Liver (tissue), 9 donors: ENCODE results near the gene POM121C. TPM values are rescaled to one million over a fixed set of nuclear protein-coding genes. Genes with fewer than 3 reads are reported as not detected.
"Not testable (repeated sequence)": the region's sequence is repeated elsewhere in the genome, so short reads cannot be mapped to it uniquely, and the experiment has no call there.

ENCODE experiments used
- DNase-seq: peaks from one replicate; pipeline ENCODE4 v3.0.0-alpha.2; 2017; ENCODE audit warnings: low spot score
- H3K27ac ChIP-seq, 2 donors: one replicate each; pipeline ENCODE4 v1.7.0; 2013; ENCODE audit warnings: inconsistent platforms in 2 of 2, low read length in 2 of 2, control low read depth in 1 of 2, low read depth in 1 of 2, mild to moderate bottlenecking in 1 of 2
- H3K27me3 ChIP-seq, 4 donors: one replicate each; pipeline versions ENCODE4 v1.6.1 to v1.7.0; 2013; ENCODE audit warnings: low read length in 3 of 4, inconsistent platforms in 1 of 4, mild to moderate bottlenecking in 1 of 4, moderate library complexity in 1 of 4; ENCODE audit not compliant: control insufficient read depth in 4 of 4, insufficient read depth in 4 of 4
- H3K36me3 ChIP-seq, 4 donors: one replicate each; pipeline versions ENCODE4 v1.6.1 to v1.7.0; 2013; ENCODE audit warnings: low read length in 3 of 4, mild to moderate bottlenecking in 3 of 4, low read depth in 1 of 4, moderate library complexity in 1 of 4; ENCODE audit not compliant: control insufficient read depth in 4 of 4, insufficient read depth in 3 of 4
- H3K4me1 ChIP-seq, 4 donors: one replicate each; pipeline versions ENCODE4 v1.6.1 to v1.7.0; 2013; ENCODE audit warnings: low read length in 3 of 4, mild to moderate bottlenecking in 3 of 4, moderate library complexity in 1 of 4; ENCODE audit not compliant: control insufficient read depth in 4 of 4, insufficient read depth in 4 of 4
- H3K4me3 ChIP-seq, 3 donors: one replicate each; pipeline versions ENCODE4 v1.6.1 to v1.7.0; 2013; ENCODE audit warnings: low read length in 3 of 3, control low read depth in 1 of 3, low read depth in 1 of 3, mild to moderate bottlenecking in 1 of 3
- H3K9ac ChIP-seq, 2 donors: one replicate each; pipeline ENCODE4 v1.7.0; 2013; ENCODE audit warnings: low read length in 2 of 2, mild to moderate bottlenecking in 2 of 2, moderate library complexity in 2 of 2, control low read depth in 1 of 2, low read depth in 1 of 2
- H3K9me3 ChIP-seq, 4 donors: one replicate each; pipeline versions ENCODE4 v1.6.1 to v1.7.0; 2013; ENCODE audit warnings: low read length in 3 of 4; ENCODE audit not compliant: control insufficient read depth in 4 of 4
- WGBS: extraction: QIAGEN DNeasy Blood & Tissue Kit; methylation state at CpG from one replicate; pipeline ENCODE4 v1.1.7; 2013; 5-methylcytosine and 5-hydroxymethylcytosine counted together
- polyA plus RNA-seq, 2 donors: library from polyadenylated mRNA; stranded (reverse) in 1 of 2; unstranded in 1 of 2; fragments of 200-250 nt in 1 of 2; fragments of >200 nt in 1 of 2; fragmentation: Nextera tagmentation in 1 of 2; extraction: Ambion mirVana in 1 of 2; gene quantifications; one replicate each; pipeline versions ENCODE4 v1.2.1 to v1.2.3, GENCODE V29; 2013 to 2015
- total RNA-seq, 2 donors: library from RNA; depleted of rRNA; stranded (reverse); fragments of >200 nt; gene quantifications; one replicate each; pipeline ENCODE4 v1.2.3, GENCODE V29; 2014
- donor health status: healthy.
- donor health status: healthy.
- donor health status: healthy.
- donor health status: healthy.
- donor health status: healthy.

The POM121C gene
- total and polyA plus RNA-seq, 4 donors: 6.4 to 15.6 (median 9.6) TPM

GRCh38 chr7:75400575-75400974 is 85.5 kb downstream of the POM121C start:
- DNase-seq, H3K27me3 ChIP-seq, H3K27ac ChIP-seq, H3K4me3 ChIP-seq, H3K36me3 ChIP-seq, H3K9me3 ChIP-seq, H3K9ac ChIP-seq, H3K4me1 ChIP-seq: not testable (repeated sequence)
- no CpG with 5 or more reads among the region's 6 CpGs for WGBS

GRCh38 chr7:75398771-75399700 is 87.1 kb downstream of the POM121C start:
- H3K9me3 ChIP-seq, H3K27ac ChIP-seq, H3K27me3 ChIP-seq, H3K4me3 ChIP-seq, H3K9ac ChIP-seq, H3K4me1 ChIP-seq, DNase-seq, H3K36me3 ChIP-seq: not testable (repeated sequence)
- 80% methylated on average over 4 of the region's 34 CpGs for WGBS

- WGBS: no CpG with 5 or more reads among the region's 2 CpGs
- not testable (repeated sequence) for H3K4me1 ChIP-seq, H3K27ac ChIP-seq, DNase-seq, H3K9ac ChIP-seq, H3K4me3 ChIP-seq, H3K9me3 ChIP-seq, H3K27me3 ChIP-seq, H3K36me3 ChIP-seq
These were observed 88.2 kb downstream of the POM121C start for GRCh38 chr7:75397865-75398264.

- H3K4me3 ChIP-seq, H3K27ac ChIP-seq, H3K27me3 ChIP-seq, H3K36me3 ChIP-seq, H3K4me1 ChIP-seq, DNase-seq, H3K9me3 ChIP-seq, H3K9ac ChIP-seq: not testable (repeated sequence)
- 18% methylated on average over 14 of the region's 34 CpGs for WGBS
These were observed 90.8 kb downstream of the POM121C start, which contains the start of gene TRIM73 for GRCh38 chr7:75395329-75395728. Gene TRIM73 (plus strand): TSS chr7:75395629. CDS start chr7:75398934, 3,305 bp downstream.

GRCh38 chr7:75393194-75393593 is 92.9 kb downstream of the POM121C start:
- H3K4me1 ChIP-seq, DNase-seq, H3K4me3 ChIP-seq, H3K27ac ChIP-seq, H3K9me3 ChIP-seq, H3K27me3 ChIP-seq, H3K36me3 ChIP-seq, H3K9ac ChIP-seq: not testable (repeated sequence)
- no CpG with 5 or more reads among the region's 6 CpGs for WGBS

- H3K27ac ChIP-seq, H3K4me3 ChIP-seq, DNase-seq, H3K9ac ChIP-seq, H3K36me3 ChIP-seq, H3K9me3 ChIP-seq, H3K4me1 ChIP-seq, H3K27me3 ChIP-seq: not testable (repeated sequence)
- WGBS: no CpG with 5 or more reads among the region's 17 CpGs
These were observed 111.4 kb downstream of the POM121C start for GRCh38 chr7:75374519-75375317.

GRCh38 chr7:75374144-75374518 is 112.0 kb downstream of the POM121C start:
- not testable (repeated sequence) for H3K4me3 ChIP-seq, H3K27ac ChIP-seq, H3K27me3 ChIP-seq, H3K4me1 ChIP-seq, DNase-seq, H3K36me3 ChIP-seq, H3K9me3 ChIP-seq, H3K9ac ChIP-seq
- no CpG with 5 or more reads among the region's 4 CpGs for WGBS

GRCh38 chr7:75367313-75367712 is 118.8 kb downstream of the POM121C start:
- H3K27me3 ChIP-seq, DNase-seq, H3K9me3 ChIP-seq, H3K36me3 ChIP-seq, H3K9ac ChIP-seq, H3K4me3 ChIP-seq, H3K4me1 ChIP-seq, H3K27ac ChIP-seq: not testable (repeated sequence)
- WGBS: no CpG with 5 or more reads among the region's 9 CpGs
